IPS DF 4.7 (cell line): ENCODE results near the gene DNM2.
"Not testable (repeated sequence)": the region's sequence is repeated elsewhere in the genome, so short reads cannot be mapped to it uniquely, and the experiment has no call there.

Source experiments
- DNase-seq: peaks from one replicate; pipeline ENCODE4 v3.0.0-alpha.2; 2013; ENCODE audit warnings: low spot score; ENCODE audit errors: extremely low read depth

DNM2 gene

DNA sequence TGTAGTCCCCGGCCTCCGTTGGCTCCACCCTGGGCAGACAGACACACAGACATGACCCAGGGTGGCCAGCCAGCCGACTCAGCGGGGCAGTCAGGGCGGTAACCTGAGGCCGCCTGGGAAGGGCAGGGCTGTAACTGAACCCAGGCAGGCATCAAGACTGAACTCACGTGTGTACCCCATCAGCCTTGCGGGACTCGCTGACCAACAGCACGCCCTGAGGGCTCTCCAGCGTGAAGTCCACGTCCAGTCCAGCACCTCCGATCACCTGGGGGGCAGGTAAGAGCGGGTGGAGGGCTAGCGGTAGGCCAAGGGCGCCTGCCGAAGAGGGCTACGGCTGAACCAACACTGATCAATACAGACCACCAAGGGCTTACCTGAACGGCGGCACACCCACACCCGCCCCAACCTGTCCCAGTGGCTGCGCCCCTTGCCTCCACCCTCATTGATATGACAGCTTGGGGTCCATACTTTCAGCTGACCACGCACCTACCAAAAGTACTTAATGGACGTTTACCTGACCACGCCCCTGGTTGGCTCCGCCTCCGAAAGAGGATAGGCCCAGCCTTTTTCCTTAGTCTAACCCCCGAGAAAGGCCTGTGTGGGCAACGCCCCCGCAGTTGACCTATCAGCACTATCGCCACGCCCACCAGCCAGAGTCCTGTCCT lies 117.3 kb downstream of the DNM2 start:
- DNase-seq, result no peak

GRCh38 chr19:10835754-10836478 lies 118.0 kb downstream of the DNM2 start, which contains the start of gene TMED1:
Gene TMED1 (minus strand): TSS chr19:10836212. CDS start chr19:10836191, 21 bp downstream.
- peak; percentile 98 for DNase-seq

- no peak for DNase-seq
Measured at GRCh38 chr19:10836479-10837330, 118.8 kb downstream of the DNM2 start.

- DNase-seq, result not testable (repeated sequence)
Measured at GRCh38 chr19:10837649-10838048, 119.8 kb downstream of the DNM2 start.

GRCh38 chr19:10838377-10838776 lies 120.5 kb downstream of the DNM2 start:
- no peak for DNase-seq

DNA sequence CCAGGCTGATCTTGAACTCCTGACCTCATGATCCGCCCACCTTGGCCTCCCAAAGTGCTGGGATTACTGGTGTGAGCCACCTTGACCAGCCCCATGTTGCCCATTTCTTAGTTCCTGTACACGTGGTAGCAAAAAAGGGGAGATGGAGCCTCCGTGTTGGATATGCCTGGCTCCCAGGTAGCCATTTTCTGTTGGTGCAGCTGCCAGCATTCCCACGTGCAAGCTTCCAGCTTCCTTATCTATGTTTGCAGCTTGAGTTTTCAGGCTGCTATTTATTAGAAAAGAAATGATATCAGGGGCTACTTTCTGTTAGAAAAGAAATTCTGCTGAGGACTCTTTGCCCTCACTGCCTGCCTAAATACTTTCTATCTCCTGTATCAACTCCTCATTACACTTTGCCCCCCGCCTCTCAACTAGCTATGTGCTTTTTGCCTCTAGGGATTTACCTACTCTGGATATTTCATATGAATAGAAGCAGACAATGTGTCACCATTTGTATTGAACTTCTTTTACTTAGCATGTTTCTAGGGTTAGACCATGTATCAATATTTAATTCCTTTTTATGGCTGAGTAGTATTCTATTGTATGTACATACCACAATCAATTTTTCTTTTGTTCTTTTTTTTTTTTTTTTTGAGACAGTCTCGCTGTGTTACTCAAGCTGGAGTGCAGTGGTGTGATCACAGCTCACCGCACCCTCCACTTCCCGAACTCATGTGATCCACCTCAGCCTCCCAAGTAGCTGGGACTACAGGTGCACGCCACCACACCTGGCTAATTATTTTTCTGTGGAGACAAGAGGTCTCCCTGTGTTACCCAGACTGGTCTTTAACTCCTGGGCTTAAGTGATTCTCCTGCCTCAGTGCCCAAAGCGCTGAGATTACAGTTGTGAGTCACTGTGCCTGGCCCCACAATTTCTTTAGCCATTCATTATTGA lies 121.5 kb downstream of the DNM2 start:
- no peak for DNase-seq

DNA sequence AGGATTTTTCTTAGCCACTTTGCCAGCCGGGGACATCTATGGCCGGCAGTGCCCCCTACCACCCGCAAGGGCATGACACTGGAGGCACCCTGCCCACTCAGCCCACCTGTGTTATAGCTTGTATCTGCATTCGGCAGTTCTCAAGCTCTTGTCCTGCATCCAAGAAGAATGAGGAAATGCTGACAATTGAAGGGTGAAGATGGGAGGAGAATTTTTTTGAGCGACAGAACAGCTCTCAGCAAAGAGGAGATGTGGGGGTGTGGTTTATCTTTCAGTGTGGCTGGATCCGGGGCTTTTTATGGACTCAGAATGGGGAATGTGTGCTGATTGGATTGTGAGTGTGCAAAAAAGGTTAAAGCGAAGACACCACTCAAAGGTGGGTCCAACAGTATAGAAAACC lies 124.9 kb downstream of the DNM2 start:
- DNase-seq, result no peak

GRCh38 chr19:10846500-10847202 lies 128.8 kb downstream of the DNM2 start:
- no peak for DNase-seq

- DNase-seq, result no peak
Measured at GRCh38 chr19:10848230-10848856, 130.5 kb downstream of the DNM2 start, which contains the start of gene C19orf38. Gene C19orf38 (plus strand): TSS chr19:10848415. CDS start chr19:10848509, 94 bp downstream.

DNA sequence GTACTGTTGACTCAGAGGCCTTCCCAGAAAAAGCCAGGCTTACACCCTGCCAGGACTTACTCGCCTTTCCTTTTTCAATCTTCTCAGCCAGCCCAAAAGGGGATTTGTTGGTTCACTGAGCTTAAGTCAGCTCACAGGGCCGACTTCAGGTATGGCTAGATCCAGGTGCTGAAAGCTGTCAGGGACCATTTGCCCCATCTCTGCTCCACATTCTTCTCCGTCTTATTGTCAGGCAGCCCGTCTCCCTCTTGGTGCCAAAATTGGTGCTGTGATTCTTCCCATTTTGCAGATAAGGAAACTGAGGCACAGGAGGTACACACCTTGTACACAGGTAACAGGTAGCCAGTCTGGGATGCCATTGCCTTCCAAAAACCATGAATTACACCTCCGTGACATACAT lies 132.8 kb downstream of the DNM2 start:
- DNase-seq, result no peak

- no peak for DNase-seq
Measured at GRCh38 chr19:10852098-10852800, 134.4 kb downstream of the DNM2 start.

GRCh38 chr19:10852941-10853340 lies 135.1 kb downstream of the DNM2 start:
- DNase-seq, result no peak

GRCh38 chr19:10854350-10855089 lies 136.6 kb downstream of the DNM2 start:
- DNase-seq, result no peak

DNA sequence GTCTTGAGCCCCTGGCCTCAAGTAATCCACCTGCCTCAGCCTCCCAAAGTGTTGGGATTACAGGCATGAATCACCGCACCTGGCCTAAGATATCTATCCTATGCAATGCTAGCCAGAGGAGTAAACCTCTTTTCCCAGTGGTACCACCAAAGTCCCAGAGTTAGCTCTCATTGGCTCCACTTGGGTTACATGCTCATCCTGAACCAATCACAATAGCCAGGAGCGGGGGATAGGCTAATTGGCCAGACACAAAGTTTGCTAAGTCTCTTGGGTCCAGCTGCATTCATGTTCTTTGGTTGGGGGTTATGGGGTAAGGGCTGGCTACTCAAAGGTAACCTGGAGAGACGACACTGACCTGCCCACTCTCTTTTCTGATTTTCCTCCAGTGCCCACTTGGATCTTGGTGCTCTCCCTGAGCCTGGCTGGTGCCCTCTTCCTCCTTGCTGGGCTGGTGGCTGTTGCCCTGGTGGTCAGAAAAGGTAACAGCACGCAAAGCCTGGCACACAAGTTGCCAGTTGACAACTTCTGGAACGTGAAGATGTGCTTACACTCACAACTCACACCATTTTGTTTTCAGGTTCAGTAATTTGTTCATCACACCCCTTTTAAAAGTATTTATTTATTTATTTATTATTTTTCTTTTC lies 138.1 kb downstream of the DNM2 start:
- no peak for DNase-seq

DNA sequence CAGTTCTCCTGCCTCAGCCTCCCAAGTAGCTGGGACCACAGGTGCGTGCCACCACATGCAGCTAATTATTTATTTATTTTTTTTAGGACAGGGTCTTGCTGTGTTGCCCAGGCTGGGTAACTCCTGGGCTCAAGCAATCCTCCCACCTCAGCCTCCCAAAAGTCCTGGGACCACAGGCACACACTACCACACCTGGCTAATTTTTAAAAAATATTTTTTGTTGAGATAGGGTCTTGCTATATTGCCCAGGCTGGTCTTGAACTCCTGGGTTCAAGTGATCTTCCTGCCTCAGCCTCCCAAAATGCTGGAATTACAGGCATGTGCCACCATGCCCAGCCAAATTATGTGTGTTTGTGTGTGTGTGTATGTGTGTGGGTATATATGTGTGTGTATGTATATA lies 139.0 kb downstream of the DNM2 start:
- DNase-seq, result not testable (repeated sequence)

DNA sequence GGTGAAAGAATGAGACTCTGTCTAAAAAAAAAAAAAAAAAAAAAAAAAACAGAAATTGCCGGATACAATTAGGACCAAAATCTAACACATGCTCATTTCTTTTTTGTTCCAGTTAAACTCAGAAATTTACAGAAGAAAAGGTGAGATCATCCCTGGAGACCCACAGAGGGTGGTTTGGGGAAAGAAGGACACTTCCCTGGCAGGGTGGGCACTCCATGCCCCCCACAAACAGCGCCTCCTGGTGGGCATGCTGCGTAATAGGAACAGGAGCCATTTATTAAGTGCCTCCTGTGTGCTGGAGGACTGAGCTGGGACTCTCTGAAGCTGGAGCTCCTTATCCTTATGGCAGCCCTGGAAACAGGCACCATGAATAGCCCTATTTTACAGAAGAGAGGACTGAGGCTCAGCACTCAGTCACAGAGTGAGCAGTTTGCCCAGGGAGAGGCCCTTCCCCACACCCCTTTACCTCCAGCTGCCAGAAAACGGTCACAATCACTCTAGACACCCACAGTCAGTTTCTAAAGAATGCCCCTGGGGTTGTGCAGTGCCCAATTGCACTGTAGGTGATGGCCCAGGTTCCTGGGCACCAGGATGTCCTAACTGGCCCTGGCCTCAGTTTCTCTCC lies 140.4 kb downstream of the DNM2 start:
- no peak for DNase-seq

DNA sequence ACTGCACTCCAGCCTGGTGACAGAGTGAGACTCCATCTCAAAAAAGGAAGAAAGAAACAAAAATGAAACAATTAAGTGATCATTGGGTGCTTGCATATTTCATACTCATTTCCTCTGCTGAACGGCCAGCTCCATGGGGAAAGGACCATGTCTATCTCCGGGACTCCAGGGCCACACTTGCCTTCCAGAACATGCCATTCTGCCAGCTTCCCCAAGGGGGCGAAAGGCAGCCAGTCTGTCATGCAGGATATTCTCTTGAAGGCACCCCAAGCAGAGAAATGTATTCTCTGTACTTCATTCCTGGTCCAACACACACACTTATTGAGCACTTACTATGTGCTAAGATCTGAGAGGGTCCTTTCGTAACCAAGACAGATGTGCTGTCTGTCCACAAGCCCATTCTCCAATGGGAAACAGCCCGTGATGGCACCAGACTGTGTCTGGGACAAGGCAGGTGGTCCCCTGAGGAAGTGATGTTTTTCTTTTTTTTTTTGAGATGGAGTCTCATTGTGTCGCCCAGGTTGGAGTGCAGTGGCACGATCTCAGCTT lies 143.3 kb downstream of the DNM2 start:
- no peak for DNase-seq
